HG02981 (cell line): ENCODE measurements around the gene LYVE1.

Experiments
- ATAC-seq: cut with Tn5 transposase; IDR thresholded peaks from one replicate; pipeline ENCODE4 v1.9.1; 2021; ENCODE audit warnings: mild to moderate bottlenecking, moderate library complexity; ENCODE audit not compliant: unreplicated experiment

Gene LYVE1

DNA sequence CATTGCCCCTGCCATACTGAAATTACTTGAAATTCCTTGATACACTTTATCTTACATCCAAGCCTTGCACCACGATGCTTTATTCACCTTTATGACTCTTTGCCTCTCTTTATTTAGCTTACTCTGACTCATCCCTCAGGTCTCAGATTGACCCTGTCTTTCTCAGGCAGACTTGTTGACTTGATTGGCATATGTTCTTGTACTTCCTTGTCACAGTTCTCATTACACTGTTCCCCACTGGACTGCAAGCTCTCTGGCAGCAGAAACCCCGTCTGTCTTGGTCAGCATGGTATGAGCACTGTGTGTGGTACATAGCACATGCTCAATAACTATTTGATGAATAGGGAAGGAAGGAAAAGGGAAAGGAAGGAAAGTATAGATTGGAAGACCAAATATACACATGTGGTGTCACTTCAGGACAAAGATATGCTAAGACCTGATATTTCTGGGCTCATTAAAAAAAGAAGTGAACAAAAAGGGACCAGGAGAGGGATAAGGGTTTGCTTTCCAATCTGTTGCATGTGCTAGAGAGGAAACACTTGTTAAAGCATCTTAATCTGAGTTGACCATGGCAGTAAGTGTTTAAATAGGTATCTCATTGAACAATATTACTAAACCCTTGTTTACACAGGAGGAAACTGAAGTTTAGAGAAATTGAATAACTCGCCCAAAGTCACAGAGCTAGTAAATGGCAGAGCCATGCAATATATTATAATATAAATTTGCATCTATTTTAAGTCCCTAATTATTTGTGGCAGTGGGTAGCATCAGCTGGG, 7.2 kb downstream of the LYVE1 start:
- ATAC-seq: no peak

- no peak for ATAC-seq
Measured at GRCh38 chr11:10558288-10558687, 10.2 kb downstream of the LYVE1 start.

DNA sequence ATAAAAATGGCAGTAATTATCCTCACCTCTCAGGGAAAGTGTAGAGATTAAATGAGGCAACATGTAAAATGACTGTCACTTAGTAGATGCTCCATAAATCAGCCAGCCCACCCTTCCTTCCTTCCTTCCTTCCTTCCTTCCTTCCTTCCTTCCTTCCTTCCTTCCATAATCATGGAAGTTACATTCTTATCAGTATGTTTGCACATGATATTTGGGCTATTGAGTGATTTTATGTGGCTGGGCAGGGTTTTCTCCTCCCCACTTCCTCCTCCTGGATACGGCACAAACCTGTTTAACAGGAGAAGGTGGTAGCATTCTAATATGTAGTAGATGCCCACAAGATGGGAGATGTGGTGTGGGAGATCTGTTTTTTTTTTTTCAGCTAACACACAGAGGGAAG, 11.9 kb downstream of the LYVE1 start:
- no peak for ATAC-seq

- no peak for ATAC-seq
Measured at GRCh38 chr11:10551845-10552352, 16.6 kb downstream of the LYVE1 start.

DNA sequence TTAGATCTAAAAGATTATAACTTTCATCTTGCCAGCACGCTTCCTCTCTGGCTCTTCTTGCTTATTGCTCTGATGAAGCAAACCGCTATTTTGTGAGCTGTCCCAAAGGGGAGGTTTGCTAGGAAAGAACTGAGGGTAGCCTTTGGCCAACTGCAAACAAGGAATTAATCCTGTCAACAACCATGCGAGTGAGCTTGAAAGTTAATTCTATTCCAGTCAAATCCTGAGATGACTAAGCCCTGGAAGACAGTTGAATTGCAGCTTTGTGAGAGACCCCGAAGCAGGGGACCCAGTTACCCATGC, 17.2 kb downstream of the LYVE1 start:
- ATAC-seq: no peak

- ATAC-seq: no peak
Measured at GRCh38 chr11:10550503-10551289, 17.8 kb downstream of the LYVE1 start.

DNA sequence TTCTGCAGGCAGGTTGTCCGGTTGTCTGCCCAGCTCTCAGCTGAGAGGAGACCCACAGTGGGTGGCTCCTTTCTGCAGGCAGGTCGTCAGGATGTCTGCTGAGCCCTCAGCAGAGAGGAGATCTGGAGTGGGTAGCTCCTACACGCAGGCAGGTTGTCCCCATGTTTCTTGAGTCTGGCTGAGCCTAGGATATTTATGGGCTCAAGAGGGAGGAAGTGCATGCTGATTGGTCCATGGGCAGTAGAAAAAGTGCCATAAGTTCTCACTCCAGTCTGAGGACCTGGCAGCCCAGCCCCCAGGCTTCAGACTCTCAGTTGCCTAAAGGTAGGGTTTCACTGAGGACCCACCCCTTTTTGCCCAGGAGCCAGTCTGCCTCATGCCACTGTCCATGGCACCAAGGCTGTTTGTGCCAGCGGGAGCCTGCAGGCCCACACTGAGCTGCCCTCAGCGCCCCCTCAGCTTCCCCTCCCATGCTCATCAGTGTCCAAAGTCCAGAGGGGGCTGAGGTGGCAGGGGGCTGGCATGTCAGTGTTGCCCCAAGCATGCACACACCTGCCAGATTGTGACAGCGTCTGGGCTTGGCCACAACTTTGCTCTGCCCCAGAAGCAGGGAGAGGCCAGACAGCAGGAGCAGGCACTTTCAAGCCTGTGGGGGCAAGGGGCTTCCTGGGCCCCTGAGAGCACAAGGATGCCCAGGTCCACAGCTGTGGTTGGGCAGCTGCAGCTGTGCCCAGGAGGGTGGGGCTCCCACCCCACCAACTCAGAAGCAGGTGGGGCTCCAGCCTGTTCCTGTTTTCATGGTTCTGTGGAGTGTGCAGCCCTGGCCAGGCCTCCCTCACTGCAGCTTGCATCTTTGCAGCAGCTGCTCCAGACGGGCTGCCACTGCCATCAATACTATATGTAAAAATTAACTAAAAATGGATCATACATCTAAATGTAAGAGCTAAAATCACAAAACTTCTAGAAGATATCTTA, 23.7 kb downstream of the LYVE1 start:
- ATAC-seq: no peak

GRCh38 chr11:10543782-10544181, 24.7 kb downstream of the LYVE1 start:
- no peak for ATAC-seq

DNA sequence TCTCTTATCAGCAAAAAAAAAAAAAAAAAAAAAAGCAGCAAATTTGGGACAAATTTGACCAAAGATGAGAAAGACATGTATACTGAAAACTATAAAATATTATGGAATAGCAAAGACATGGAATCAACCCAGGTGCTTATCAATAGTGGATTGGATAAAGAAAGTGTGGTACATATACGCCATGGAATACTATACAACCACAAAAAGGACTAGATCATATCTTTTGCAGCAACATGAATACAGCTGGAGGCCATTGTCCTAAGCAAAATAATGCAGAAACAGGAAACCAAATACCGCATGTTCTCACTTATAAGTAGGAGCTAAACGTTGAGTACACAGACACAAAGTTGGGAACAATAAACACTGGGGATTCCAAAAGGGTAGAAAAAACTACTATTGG, 25.7 kb downstream of the LYVE1 start:
- no peak for ATAC-seq

DNA sequence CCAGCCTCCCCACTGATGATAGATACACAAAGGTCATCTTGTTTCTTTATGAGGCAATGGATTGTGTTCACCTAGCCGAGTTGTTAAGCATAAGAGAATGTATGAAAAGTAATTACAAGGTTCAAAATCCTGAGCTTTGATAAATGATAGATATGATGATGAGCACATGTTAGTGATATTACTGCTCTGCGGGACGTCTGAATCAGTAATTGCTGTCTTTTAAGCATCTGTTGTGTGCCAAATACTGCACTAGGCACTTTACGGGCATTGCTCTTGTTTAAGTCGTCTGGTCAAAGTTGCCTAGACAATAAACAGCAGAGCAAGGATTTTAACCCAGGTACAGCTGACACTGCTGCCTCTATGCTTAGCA, 26.9 kb downstream of the LYVE1 start:
- ATAC-seq: no peak

DNA sequence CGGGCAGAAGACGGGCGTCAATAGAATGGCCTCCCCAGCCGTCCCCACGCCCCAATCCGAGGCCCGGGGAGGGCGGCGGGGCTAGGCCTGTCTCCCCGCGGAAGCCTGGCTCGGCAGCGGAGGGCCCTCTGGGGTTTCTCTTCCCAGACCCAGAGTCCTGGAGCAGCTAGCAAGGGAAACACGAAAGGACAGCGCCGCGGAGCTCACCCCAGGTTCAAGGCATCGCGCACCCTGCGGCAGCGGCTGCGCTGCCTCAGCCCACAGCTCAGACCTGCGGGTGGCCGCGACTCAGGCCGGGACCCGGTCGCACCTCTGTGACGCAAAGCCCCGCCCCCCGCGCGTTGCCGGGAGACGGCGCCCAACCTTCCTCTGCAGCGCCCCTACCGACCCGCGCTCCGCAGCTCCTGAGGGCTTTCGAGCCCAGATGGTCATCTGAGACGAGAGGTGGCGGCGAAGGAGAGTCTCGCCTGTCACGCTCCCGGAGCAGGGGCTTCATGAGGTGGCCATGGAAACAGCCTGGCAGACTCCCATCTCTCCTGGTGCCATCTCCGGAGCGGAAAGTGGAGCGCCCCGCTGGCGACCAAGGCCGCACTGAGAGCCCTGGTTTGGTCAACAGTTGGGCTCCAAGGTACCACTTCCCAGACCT, 27.4 kb downstream of the LYVE1 start, which contains the start of gene RNF141:
TSS of gene RNF141 (minus strand) at position 273 of the 646 bp plus-strand sequence. CDS start 7,029 bp downstream, outside the sequence.
- ATAC-seq: peak; percentile 98

GRCh38 chr11:10540546-10540914, 27.9 kb downstream of the LYVE1 start:
- ATAC-seq: peak; percentile 17

- ATAC-seq: no peak
Measured at GRCh38 chr11:10539339-10539738, 29.1 kb downstream of the LYVE1 start.

GRCh38 chr11:10538924-10539323, 29.5 kb downstream of the LYVE1 start:
- ATAC-seq: no peak

DNA sequence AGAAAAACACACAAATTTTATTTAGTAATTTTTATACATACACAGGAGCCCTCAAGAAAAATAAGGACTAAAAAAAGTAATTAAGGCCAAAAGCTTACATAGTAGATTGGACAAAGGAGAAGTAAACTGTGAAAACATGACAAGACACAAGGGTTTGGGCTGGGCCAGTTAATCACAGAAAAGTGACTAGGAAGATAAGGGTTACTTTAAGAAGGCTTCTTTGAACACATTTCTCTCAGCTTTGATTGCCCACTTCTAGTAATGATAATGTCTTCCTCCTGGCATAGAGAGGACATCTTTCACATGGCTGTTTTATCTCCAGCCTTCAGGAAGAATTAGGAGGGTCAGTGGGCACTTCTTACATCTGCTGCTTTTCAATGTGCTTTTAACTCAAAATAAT, 30.9 kb downstream of the LYVE1 start:
- ATAC-seq: no peak

GRCh38 chr11:10534316-10534715, 34.1 kb downstream of the LYVE1 start:
- no peak for ATAC-seq

GRCh38 chr11:10533323-10533722, 35.1 kb downstream of the LYVE1 start:
- no peak for ATAC-seq

- no peak for ATAC-seq
Measured at GRCh38 chr11:10532526-10532925, 35.9 kb downstream of the LYVE1 start.

GRCh38 chr11:10529279-10529678, 39.2 kb downstream of the LYVE1 start:
- ATAC-seq: no peak

DNA sequence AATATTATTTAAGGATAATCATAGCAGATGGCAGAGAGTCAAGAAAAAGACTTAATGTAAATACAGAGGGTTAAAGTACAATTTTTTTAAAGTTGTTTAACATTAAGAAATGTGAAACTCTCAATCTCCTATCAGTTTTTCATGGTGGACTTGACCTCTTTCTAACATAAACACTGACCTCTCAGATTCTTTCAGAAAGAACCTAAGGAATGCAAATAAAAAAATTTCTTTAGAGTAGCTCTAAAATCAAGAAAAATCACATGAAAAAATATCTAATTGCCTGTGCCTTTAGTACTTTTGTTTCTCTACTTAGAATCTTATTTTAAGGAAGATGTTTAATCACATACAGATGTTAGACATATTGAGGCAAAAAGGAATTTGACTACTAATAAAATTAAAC, 40.3 kb downstream of the LYVE1 start:
- ATAC-seq: no peak
